ENCODE results near the gene EAF1. TPM values are rescaled to one million over a fixed set of nuclear protein-coding genes. Genes with fewer than 3 reads are reported as not detected.
"Not testable (repeated sequence)": the region's sequence is repeated elsewhere in the genome, so short reads cannot be mapped to it uniquely, and the experiment has no call there.

The EAF1 gene
- total RNA-seq, 2 donors from 2014 or later: 31.5 to 37.0 TPM

- Mint-ChIP-seq H3K36me3 (ENCODE audit: low read depth) (no peaks in the 10 kb centered on the region), H3K9me3 (no peaks in the 10 kb centered on the region), H3K27ac (no peak overlapping the region), H3K4me3 (no peak overlapping the region), H3K4me1 (no peaks in the 10 kb centered on the region), H3K27me3 (no peaks in the 10 kb centered on the region)
- no peak for ATAC-seq (replicated peaks)
Measured at GRCh38 chr3:15453501-15453900, 26.1 kb downstream of the EAF1 start.

GRCh38 chr3:15453991-15454625, 26.7 kb downstream of the EAF1 start:
- H3K4me1 Mint-ChIP-seq: no peaks in the 10 kb centered on the region
- H3K9me3 Mint-ChIP-seq: no peaks in the 10 kb centered on the region
- no peaks in the 10 kb centered on the region for H3K27me3 Mint-ChIP-seq
- ATAC-seq (replicated peaks): no peak
- no peaks in the 10 kb centered on the region for H3K36me3 Mint-ChIP-seq (ENCODE audit: low read depth)
- H3K4me3 Mint-ChIP-seq: no peak overlapping the region
- no peak overlapping the region for H3K27ac Mint-ChIP-seq

GRCh38 chr3:15454965-15455364, 27.6 kb downstream of the EAF1 start:
- no peaks in the 10 kb centered on the region for H3K36me3 Mint-ChIP-seq (ENCODE audit: low read depth)
- H3K27ac Mint-ChIP-seq: no peak overlapping the region
- H3K4me3 Mint-ChIP-seq: no peak overlapping the region
- no peaks in the 10 kb centered on the region for H3K9me3 Mint-ChIP-seq
- ATAC-seq (replicated peaks): no peak
- H3K4me1 Mint-ChIP-seq: peaks cover 2% of the 10 kb centered on the region
- no peaks in the 10 kb centered on the region for H3K27me3 Mint-ChIP-seq

- Mint-ChIP-seq H3K4me1 (peaks cover 10% of the 10 kb centered on the region), H3K36me3 (ENCODE audit: low read depth) (no peaks in the 10 kb centered on the region), H3K9me3 (no peaks in the 10 kb centered on the region), H3K27me3 (no peaks in the 10 kb centered on the region), H3K4me3 (no peak overlapping the region), H3K27ac (no peak overlapping the region)
- no peak for ATAC-seq (replicated peaks)
Measured at GRCh38 chr3:15455756-15456155, 28.4 kb downstream of the EAF1 start.

GRCh38 chr3:15456321-15456720, 28.9 kb downstream of the EAF1 start:
- ATAC-seq (replicated peaks): no peak
- Mint-ChIP-seq H3K27me3 (no peaks in the 10 kb centered on the region), H3K4me1 (peaks cover 16% of the 10 kb centered on the region), H3K27ac (no peak overlapping the region), H3K9me3 (no peaks in the 10 kb centered on the region), H3K36me3 (ENCODE audit: low read depth) (no peaks in the 10 kb centered on the region), H3K4me3 (no peak overlapping the region)

- not testable (repeated sequence) for H3K4me3 Mint-ChIP-seq; ATAC-seq (replicated peaks); H3K27me3 Mint-ChIP-seq; H3K9me3 Mint-ChIP-seq; H3K36me3 Mint-ChIP-seq (ENCODE audit: low read depth)
- H3K4me1 Mint-ChIP-seq: peaks cover 19% of the 10 kb centered on the region
- peak overlapping the region; percentile 24 for H3K27ac Mint-ChIP-seq
Measured at GRCh38 chr3:15456915-15457314, 29.5 kb downstream of the EAF1 start.

- Mint-ChIP-seq H3K4me1 (peaks cover 23% of the 10 kb centered on the region), H3K9me3 (no peaks in the 10 kb centered on the region), H3K36me3 (ENCODE audit: low read depth) (no peaks in the 10 kb centered on the region), H3K27ac (no peak overlapping the region), H3K27me3 (no peaks in the 10 kb centered on the region), H3K4me3 (no peak overlapping the region)
- no peak for ATAC-seq (replicated peaks)
Measured at GRCh38 chr3:15458212-15458780, 30.9 kb downstream of the EAF1 start.

- Mint-ChIP-seq H3K27ac (peak overlapping the region; percentile 66), H3K9me3 (no peaks in the 10 kb centered on the region), H3K36me3 (ENCODE audit: low read depth) (peaks cover 6% of the 10 kb centered on the region), H3K4me1 (peaks cover 23% of the 10 kb centered on the region), H3K27me3 (no peaks in the 10 kb centered on the region), H3K4me3 (peak overlapping the region; percentile 49)
- ATAC-seq (replicated peaks): peak; percentile 47
Measured at GRCh38 chr3:15460891-15461531, 33.6 kb downstream of the EAF1 start.

- no peak overlapping the region for H3K4me3 Mint-ChIP-seq
- H3K27ac Mint-ChIP-seq: peak overlapping the region; percentile 13
- H3K4me1 Mint-ChIP-seq: peaks cover 25% of the 10 kb centered on the region
- peaks cover 6% of the 10 kb centered on the region for H3K36me3 Mint-ChIP-seq (ENCODE audit: low read depth)
- peak; percentile 56 for ATAC-seq (replicated peaks)
- no peaks in the 10 kb centered on the region for H3K9me3 Mint-ChIP-seq
- no peaks in the 10 kb centered on the region for H3K27me3 Mint-ChIP-seq
Measured at GRCh38 chr3:15462451-15462850, 35.1 kb downstream of the EAF1 start.

- no peak for ATAC-seq (replicated peaks)
- H3K9me3 Mint-ChIP-seq: no peaks in the 10 kb centered on the region
- H3K4me3 Mint-ChIP-seq: no peak overlapping the region
- H3K36me3 Mint-ChIP-seq (ENCODE audit: low read depth): peaks cover 6% of the 10 kb centered on the region
- H3K27me3 Mint-ChIP-seq: no peaks in the 10 kb centered on the region
- H3K27ac Mint-ChIP-seq: no peak overlapping the region
- peaks cover 15% of the 10 kb centered on the region for H3K4me1 Mint-ChIP-seq
Measured at GRCh38 chr3:15465876-15466585, 38.6 kb downstream of the EAF1 start.

GRCh38 chr3:15467227-15468181, 40.1 kb downstream of the EAF1 start:
- Mint-ChIP-seq H3K9me3 (no peaks in the 10 kb centered on the region), H3K27me3 (no peaks in the 10 kb centered on the region), H3K27ac (no peak overlapping the region), H3K4me3 (no peak overlapping the region), H3K4me1 (peaks cover 6% of the 10 kb centered on the region), H3K36me3 (ENCODE audit: low read depth) (peaks cover 6% of the 10 kb centered on the region)
- ATAC-seq (replicated peaks): peak; percentile 29

GRCh38 chr3:15470261-15470660, 42.9 kb downstream of the EAF1 start:
- no peak for ATAC-seq (replicated peaks)
- no peaks in the 10 kb centered on the region for H3K36me3 Mint-ChIP-seq (ENCODE audit: low read depth)
- H3K27ac Mint-ChIP-seq: no peak overlapping the region
- H3K9me3 Mint-ChIP-seq: no peaks in the 10 kb centered on the region
- H3K4me1 Mint-ChIP-seq: peaks cover 5% of the 10 kb centered on the region
- H3K27me3 Mint-ChIP-seq: no peaks in the 10 kb centered on the region
- no peak overlapping the region for H3K4me3 Mint-ChIP-seq

GRCh38 chr3:15470849-15471248, 43.5 kb downstream of the EAF1 start:
- Mint-ChIP-seq H3K27ac (no peak overlapping the region), H3K27me3 (no peaks in the 10 kb centered on the region), H3K4me1 (peaks cover 5% of the 10 kb centered on the region), H3K4me3 (no peak overlapping the region), H3K36me3 (ENCODE audit: low read depth) (no peaks in the 10 kb centered on the region), H3K9me3 (no peaks in the 10 kb centered on the region)
- ATAC-seq (replicated peaks): no peak

- Mint-ChIP-seq H3K27me3 (no peaks in the 10 kb centered on the region), H3K36me3 (ENCODE audit: low read depth) (no peaks in the 10 kb centered on the region), H3K4me3 (no peak overlapping the region), H3K27ac (no peak overlapping the region), H3K4me1 (peaks cover 5% of the 10 kb centered on the region), H3K9me3 (no peaks in the 10 kb centered on the region)
- ATAC-seq (replicated peaks): no peak
Measured at GRCh38 chr3:15471861-15472260, 44.5 kb downstream of the EAF1 start.

Data from activated T-helper 17 cell treated with anti-CD3 and anti-CD28 coated beads, Interleukin-2, amount 50 U/mL, for 72 hours (primary cell).